Measurements from ENCODE around the gene NOC2L.

DNA sequence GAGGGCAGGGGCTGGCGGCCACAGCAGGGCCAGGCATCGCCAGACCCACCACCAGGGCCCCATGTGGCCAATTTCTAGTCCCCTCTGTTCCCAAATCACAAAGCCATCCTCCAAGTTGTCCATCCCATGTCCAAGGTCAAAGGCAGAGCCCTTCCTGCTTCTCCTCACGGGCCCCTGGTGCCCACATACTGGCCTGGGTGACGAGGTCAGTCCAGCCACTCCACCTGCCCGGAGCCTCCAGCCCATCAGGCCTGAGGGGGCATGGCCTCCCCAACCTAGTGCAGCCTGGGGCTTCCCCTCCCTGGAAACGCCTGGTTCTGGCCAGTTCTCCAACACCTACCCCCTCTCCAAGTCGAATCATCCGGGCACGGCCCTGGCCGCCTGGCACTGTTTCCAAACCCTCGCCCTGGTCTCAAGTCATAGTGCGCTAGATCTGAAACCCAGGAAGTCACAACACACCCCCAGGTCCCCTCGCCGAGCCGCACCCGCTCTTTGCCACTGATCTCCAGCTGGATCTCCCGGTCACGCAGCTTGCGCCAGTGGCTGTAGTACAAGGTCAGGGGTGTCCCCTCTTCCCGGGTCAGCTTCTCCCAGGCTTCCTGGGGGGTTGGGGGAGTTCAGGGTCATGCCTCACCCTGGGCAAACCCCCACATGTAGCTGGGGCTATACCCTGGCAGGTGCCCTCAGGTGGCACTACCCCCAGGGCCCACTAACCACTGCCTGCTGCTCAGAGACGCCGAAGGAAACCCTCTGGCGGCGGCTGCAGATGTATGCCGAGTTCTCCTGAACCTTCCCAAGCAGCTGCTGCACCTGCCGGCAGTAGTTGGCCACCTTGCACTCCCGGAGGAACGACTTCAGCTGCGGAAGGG lies 13.1 kb downstream of the NOC2L start:
- TF ChIP-seq GABPA (IDR thresholded peaks at IDR 0.05; ENCODE audit: low read depth) (no peak), POLR2AphosphoS5 (IDR thresholded peaks at IDR 0.05; ENCODE audit: low read depth) (peak; percentile 8; the same call in 1 of the 2 replicates), SPI1 (IDR thresholded peaks at IDR 0.05; ENCODE audit: borderline replicate concordance, low read depth) (no peak)
- TF ChIP-seq, protein P1, sequence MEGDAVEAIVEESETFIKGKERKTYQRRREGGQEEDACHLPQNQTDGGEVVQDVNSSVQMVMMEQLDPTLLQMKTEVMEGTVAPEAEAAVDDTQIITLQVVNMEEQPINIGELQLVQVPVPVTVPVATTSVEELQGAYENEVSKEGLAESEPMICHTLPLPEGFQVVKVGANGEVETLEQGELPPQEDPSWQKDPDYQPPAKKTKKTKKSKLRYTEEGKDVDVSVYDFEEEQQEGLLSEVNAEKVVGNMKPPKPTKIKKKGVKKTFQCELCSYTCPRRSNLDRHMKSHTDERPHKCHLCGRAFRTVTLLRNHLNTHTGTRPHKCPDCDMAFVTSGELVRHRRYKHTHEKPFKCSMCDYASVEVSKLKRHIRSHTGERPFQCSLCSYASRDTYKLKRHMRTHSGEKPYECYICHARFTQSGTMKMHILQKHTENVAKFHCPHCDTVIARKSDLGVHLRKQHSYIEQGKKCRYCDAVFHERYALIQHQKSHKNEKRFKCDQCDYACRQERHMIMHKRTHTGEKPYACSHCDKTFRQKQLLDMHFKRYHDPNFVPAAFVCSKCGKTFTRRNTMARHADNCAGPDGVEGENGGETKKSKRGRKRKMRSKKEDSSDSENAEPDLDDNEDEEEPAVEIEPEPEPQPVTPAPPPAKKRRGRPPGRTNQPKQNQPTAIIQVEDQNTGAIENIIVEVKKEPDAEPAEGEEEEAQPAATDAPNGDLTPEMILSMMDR (IDR thresholded peaks at IDR 0.05; ENCODE audit: insufficient read depth, low read length), result no peak
- TF ChIP-seq, protein P2, sequence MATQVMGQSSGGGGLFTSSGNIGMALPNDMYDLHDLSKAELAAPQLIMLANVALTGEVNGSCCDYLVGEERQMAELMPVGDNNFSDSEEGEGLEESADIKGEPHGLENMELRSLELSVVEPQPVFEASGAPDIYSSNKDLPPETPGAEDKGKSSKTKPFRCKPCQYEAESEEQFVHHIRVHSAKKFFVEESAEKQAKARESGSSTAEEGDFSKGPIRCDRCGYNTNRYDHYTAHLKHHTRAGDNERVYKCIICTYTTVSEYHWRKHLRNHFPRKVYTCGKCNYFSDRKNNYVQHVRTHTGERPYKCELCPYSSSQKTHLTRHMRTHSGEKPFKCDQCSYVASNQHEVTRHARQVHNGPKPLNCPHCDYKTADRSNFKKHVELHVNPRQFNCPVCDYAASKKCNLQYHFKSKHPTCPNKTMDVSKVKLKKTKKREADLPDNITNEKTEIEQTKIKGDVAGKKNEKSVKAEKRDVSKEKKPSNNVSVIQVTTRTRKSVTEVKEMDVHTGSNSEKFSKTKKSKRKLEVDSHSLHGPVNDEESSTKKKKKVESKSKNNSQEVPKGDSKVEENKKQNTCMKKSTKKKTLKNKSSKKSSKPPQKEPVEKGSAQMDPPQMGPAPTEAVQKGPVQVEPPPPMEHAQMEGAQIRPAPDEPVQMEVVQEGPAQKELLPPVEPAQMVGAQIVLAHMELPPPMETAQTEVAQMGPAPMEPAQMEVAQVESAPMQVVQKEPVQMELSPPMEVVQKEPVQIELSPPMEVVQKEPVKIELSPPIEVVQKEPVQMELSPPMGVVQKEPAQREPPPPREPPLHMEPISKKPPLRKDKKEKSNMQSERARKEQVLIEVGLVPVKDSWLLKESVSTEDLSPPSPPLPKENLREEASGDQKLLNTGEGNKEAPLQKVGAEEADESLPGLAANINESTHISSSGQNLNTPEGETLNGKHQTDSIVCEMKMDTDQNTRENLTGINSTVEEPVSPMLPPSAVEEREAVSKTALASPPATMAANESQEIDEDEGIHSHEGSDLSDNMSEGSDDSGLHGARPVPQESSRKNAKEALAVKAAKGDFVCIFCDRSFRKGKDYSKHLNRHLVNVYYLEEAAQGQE (IDR thresholded peaks at IDR 0.05; ENCODE audit: insufficient replicate concordance, low read depth), result no peak
